Inferior parietal cortex (tissue), 1 donor: ENCODE measurements around the gene BLZF1.
A peak's percentile ranks its signal among the peaks of the same experiment; 100 is the strongest.
"Not testable (repeated sequence)": the region's sequence is repeated elsewhere in the genome, so short reads cannot be mapped to it uniquely, and the experiment has no call there.

Experiments
- DNase-seq: peaks from one replicate; pipeline ENCODE4 v3.0.0-alpha.2; 2016; ENCODE audit errors: extremely low spot score

BLZF1 gene, protein sequence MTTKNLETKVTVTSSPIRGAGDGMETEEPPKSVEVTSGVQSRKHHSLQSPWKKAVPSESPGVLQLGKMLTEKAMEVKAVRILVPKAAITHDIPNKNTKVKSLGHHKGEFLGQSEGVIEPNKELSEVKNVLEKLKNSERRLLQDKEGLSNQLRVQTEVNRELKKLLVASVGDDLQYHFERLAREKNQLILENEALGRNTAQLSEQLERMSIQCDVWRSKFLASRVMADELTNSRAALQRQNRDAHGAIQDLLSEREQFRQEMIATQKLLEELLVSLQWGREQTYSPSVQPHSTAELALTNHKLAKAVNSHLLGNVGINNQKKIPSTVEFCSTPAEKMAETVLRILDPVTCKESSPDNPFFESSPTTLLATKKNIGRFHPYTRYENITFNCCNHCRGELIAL

DNA sequence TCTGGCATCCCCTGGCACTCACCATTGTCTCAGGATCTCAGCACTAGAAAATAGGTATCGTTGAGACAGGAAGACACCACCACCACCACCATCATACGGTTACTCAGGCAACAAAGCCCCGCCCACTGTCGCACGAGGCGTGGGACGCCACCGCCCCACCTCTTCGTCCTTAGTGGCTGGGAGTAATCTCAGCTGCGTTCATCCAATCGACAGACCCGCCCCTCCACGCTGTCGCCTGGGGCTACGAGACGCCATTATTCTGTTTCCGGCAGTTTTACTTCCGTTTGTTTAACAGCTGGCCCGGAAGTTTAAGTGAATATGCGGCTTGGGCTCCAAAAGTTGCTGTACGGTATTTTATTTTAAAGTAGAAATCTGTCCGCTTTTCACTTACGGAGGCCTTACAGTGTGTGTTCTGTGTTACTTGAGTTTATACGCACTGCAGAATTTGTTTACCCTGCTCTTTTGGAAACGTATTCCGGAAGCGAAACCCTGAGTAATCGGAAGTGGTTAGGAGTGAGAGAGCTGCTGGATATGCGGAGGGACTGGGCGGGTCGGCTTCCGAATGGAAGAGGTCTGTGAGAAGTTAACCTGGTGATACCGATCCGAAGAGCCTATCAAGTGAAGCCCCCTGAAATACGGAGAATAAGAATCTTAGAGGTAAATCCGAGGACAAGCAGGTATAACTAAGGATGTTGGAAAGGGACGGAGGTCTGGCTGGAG, at the start of gene BLZF1, which contains the start of gene NME7:
TSS of gene BLZF1 (plus strand) at position 510 of the 720 bp plus-strand sequence. CDS start 1,328 bp downstream, outside the sequence.
TSS of gene NME7 (minus strand) at position 112 of the 720 bp plus-strand sequence. CDS start at position 25, 87 bp downstream.
- peak; percentile 98 for DNase-seq

DNA sequence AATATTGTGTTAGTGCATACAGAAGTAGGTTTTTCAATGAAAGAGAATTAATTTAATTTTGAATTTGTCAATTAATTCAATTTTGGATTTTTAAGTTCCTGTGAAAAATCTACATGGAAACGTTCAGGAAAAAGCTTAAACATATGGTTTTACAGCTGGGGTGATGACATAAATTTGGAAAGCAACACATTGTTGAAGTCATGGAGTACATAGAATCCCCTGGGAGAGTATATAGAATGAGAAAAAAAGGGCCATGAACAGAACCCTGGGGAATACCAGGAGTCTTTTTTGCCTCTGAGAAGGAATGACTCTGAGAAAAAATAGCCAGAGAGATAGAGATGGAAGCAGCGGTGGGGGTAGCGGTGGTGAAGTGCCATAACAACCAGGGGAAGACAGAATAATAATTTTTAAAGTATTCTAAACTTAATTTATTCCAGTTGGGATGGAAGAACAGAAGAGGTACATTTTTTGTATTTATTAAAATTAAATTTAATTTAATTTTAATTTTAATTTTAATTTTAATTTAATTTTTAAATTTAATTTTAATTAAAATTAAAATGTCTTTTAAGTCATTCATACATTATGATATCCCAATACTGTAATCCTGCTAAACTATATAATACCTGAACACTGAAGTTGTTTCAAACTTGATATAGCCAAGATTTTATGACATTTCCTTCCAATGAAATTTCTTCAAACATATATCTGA, 49.3 kb upstream of the BLZF1 start:
- no peak for DNase-seq

DNA sequence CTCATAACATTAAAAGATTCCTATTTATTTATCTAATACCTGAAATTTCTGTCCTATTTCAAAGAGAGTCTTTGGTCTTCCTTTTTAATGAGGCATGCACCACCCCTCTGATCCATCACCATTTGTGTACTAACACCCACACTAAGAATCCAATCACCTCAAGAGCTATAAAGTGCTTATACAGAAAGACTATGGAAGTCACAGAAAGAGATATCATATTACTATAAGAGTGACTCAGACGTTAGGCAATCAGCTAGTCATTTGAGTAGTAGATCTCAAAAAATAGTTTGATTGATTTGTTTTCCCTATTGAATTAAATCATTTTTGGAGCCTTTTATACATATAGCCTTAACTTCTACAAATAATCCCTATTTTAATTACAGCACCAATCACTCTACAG, 46.5 kb upstream of the BLZF1 start:
- no peak for DNase-seq

DNA sequence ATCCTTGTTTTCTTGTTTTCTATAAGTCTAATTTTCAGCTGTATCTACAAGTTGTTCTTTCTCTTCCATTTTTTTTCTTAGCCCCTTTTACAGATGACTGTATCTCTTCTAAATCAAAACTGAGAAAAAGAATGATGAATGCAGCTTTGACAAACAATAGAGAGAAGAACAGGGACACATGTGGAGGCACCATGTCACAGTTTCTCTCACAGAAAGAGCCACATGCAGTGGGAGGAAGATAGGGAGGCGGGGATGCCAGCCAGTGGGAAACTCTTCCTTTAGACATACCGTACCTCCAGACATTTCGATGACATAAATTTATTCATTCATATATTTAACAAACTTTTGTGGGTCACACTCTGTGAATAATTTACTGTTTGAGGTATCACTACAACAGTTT, 45.9 kb upstream of the BLZF1 start:
- DNase-seq, result no peak

DNA sequence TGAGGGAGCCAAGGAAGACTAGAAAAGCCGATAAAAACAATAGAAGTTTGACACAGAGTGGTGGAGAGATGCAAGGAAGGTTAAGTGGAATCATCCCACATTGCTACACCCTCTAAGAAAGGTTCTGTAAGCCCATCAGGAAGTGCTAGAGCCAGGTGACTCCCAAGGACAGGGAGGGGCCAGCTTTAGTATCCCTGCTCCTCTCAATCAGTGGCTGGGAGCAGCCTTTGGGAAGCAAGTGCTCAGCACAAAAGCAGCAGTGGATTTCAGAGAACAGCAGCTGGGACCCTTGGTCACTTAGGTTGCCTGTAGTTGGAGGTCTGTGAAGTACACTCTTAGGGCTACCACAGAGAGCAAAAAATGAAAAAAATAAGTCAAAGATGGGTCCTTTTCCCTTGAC, 42.9 kb upstream of the BLZF1 start:
- DNase-seq, result no peak

DNA sequence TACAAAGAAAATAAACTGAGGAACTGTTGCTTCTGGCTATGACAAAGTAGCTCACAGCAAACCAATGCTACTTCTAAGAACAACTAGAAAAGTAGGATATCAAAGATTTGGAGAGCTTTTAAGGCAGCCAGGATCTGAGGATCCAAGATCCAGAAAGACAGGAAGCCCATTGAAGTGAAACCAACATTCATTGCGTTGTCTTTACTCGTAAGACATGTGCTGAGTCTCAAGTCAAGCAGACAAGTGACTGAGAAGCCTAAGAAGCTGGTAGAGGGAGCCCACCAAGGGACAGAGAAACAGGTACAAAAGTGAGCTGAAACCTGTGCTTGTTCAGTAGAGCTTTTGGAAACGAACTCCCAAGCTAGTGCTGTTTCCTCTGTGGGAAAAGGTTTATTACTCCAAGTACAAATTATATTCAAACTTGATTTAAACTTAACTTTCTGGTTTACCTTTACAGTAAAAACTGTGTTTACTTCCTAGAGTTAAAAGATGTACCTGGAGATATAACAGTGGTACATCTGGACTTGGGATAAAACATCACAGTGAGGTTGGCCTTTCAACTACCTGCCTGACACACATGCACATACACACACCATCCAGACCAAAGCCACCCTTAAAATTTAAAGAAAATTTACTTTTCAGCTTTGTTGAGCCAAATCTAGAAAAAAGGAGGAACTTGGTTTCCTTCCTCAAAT, 41.6 kb upstream of the BLZF1 start:
- DNase-seq, result no peak

DNA sequence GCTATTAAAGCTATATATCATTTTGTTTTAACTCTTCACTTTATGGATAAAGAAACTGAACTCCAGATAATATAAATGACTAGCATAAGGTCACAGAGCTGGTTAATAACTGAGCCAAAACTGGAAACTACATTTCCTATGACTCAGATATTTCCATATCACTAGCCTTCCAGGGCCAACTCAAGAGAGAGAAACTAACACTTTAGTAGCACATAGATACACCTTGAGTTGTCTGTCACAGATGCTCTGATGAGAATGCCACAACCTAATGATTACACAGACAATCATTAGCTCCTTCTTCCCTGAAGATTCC, 41.1 kb upstream of the BLZF1 start:
- DNase-seq, result no peak

DNA sequence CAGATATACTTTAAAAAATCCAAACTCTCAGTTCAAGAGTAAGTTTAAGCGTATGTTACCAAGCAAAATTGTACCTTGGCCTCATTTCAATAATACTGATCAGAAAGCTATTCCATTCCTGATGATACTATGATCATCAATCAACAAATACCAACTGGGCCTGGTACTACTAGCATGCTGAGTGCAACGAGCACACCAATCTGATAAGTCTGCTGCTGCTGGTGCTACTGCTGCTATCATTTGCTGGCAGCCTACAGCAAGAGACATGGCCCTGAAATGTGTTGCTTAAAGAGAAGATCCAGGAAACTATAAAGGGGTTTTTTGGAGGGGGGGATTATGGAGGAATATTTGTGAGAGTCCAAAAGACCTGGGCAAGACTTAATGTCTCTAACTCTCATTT, 40.1 kb upstream of the BLZF1 start:
- no peak for DNase-seq

DNA sequence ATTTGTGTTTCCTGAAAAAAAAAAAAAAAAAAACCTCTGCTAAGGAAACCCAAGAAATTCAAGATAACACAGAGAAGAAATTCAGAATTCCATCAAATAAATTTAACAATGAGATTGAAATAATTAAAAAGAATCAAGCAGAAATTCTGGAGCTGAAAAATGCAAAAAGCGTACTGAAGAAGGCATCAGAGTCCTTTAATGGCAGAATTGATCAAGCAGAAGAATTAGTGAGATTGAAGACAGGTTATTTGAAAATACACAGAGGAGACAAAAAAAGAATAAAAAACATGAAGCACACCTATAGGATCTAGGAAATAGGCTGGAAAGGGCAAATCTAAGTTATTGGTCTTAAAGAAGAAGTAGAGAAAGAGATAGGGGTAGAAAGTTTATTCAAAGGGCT, 38.6 kb upstream of the BLZF1 start:
- DNase-seq, result no peak

DNA sequence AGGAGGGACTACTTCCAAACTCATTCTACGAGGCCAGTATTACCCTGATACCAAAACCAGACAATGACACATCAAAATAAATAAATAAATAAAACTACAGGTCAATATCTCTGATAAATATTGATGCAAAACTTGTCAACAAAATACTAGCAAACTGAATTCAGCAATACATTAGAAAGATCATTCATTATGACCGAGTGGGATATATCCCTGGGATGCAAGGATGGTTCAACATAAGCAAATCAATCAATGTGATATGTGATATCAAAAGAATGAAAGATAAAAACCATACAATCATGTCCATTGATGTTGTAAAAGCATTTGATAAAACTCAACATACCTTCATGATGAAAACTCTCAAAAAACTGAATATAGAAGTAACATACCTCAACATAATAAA, 37.1 kb upstream of the BLZF1 start:
- no peak for DNase-seq

DNA sequence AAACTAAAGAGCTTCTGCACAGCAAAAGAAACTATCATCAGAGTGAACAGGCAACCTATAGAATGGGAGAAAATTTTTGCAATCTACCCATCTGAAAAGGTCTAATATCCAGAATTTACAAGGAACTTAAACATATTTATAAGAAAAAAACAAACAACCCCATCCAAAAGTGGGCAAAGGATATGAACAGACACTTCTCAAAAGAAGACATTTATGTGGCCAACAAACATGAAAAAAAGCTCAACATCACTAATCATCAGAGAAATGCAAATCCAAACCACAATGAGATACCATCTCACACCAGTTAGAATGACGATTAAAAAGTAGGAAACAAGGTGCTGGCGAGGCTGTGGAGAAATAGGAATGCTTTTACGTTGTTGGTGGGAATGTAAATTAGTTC, 33.3 kb upstream of the BLZF1 start:
- not testable (repeated sequence) for DNase-seq

DNA sequence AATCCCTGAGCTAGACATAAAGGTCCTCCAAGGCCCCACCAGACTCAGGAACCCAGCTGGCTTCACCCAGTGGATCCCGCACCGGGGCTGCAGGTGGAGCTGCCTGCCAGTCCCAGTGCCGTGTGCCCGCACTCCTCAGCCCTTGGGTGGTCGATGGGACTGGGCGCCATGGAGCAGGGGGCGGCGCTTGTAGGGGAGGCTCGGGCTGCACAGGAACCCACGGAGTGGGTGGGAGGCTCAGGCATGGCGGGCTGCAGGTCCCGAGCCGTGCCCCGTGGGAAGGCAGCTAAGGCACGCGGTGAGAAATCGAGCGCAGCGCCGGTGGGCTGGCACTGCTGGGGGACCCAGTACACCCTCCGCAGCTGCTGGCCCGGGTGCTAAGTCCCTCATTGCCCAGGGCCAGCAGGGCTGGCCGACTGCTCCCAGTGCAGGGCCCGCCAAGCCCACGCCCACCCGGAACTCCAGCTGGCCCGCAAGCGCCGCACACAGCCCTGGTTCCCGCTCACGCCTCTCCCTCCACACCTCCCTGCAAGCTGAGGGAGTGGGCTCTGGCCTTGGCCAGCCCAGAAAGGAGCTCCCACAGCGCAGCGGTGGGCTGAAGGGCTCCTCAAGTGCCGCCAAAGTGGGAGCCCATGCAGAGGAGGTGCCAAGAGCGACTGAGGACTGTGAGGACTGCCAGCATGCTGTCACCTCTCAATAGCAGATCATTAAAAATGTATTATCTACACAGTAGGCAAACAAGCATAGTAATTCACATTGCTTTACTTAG, 30.9 kb upstream of the BLZF1 start:
- DNase-seq, result not testable (repeated sequence)

DNA sequence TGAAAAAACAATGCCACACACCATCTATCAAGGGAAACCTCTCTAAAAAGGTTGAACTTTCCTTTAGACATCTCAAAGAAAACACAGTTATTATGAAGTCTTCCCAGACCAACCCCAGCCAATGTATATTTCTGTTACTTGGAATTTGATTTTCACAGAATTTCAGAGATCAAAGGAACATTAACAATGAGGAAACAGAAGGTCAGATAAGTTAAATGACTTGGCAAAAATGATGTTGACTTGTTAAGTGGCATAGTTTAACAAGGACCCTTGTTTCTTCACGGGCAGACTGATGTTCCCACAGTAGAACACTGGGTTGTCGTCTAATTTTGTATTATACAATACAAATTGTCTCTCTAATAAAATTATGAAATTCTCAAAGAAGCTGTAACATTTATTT, 29.4 kb upstream of the BLZF1 start:
- DNase-seq, result no peak

DNA sequence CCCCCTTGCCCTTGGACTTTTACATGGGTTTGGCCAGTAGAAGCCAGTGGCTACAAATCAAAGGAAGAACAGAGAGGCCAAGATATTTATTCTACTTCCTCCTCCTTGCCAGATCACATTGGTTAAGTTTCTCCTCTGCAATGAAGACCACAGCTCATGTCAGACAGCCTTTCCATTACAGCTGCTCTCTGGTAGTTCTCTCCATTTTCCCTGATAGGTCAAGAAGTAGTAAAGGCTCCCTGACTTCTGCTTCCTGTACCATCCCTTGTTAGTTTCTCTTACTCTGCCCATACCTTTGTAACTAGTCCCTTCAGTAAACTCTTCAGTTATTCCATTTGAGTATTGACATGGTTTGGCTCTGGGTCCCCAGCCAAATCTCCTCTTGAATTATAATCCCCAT, 28.2 kb upstream of the BLZF1 start:
- no peak for DNase-seq

DNA sequence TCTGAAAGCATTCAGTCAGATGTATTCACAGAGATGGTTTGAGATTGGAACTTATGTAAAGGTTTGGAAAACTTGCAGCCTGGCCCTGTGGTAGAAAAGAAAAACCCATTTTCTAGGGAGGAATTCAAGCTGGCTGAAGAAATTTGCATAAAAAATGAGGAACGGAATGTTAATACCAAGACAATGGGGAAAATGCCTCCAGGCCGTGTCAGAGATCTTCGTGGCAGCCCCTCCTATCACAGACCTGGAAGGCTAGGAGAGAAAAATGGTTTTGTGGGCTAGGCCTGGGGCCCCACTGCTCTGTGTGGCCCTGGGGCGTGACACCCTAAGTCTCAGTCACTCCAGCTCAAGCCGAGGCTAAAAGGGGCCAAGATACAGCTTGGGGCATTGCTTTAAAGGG, 27.1 kb upstream of the BLZF1 start:
- DNase-seq, result no peak

DNA sequence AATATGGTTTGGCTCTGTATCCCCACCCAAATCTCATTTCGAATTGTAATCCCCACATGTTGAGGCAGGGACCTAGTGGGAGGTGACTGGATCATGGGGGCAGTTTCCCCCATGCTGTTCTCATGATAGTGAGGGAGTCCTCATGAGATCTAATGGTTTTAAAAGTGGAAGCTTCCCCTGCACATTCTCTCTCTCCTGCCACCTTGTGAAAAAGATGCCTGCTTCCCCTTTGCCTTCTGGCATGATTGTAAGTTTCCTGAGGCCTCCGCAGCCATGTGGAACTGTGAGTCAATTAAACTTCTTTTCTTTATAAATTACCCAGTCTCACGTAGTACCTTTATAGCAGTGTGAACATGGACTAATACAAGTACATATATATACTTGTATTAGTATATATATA, 25.9 kb upstream of the BLZF1 start:
- DNase-seq, result not testable (repeated sequence)

DNA sequence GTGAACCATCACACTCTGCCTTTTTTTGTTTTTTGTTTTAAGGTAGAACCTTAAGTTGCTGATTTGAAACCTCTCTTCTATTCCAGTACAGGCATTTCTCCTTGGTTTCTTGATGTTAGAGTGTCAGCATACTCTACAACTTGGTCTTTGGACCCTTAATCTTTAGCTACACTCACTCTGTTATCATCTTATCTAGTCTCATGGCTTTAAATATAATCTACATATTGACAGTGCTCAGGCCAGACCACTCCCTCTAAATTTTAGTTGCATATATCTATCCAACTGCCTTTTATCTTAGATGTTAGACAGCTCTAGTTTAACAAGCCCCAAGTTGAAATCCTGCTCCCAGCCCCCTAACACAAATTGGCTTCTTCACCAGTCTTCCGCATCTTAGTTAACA, 22.5 kb upstream of the BLZF1 start:
- no peak for DNase-seq

DNA sequence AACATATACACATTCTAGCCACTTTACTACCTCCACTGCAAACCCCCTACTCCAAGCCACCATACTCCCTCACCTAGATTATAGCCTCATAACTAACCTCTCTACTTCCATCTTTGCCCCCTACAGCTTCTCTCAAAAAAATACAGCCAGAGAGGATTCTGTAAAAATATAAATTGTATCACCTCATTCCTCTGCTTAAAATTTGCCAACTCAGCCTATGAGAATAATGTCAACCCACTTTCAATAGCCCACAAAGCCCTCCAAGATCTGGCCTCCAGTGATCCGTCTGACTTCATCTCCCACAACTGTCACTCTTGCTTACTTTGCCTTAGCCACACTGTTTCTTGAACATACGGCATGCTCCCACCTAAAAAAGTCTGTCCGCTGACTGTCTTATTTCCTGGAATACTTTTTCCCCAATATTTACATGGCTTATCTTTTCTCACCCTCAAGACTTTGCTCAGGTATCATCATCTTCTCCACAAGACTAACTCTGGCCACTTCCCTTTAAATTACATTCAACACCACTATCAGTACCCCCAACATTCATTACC, 21.9 kb upstream of the BLZF1 start:
- DNase-seq, result no peak

DNA sequence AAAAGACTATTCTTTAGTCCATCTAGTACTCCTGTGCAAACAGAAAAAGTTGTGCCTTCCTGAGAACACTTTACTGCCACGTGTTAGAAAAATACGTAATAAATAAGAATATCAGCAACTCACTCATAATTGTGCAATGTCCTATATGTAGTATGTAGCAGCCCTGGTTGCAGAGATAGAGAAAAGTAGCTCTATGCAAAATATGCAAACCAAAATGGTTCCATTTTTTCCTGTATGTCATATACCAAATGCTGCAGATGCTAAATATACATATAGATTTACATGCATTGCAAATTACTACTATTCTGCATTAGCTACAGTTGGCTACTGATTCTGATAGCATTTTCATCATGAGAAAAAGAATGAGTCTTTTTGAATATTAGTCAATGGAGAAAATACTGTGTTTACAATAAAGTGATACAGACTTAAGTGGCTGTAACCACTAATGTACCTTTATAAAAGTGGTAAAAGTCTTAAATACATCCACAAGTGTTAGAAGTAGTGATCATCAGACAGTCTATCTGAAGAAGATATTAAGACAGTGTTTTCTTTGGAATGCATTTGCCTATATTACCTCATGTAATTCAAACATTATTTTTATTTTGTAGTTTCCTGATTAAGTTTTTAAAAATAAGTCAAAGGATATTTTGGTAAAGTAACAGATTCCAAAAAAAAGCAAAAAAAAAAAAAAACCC, 20.2 kb upstream of the BLZF1 start:
- DNase-seq, result no peak

DNA sequence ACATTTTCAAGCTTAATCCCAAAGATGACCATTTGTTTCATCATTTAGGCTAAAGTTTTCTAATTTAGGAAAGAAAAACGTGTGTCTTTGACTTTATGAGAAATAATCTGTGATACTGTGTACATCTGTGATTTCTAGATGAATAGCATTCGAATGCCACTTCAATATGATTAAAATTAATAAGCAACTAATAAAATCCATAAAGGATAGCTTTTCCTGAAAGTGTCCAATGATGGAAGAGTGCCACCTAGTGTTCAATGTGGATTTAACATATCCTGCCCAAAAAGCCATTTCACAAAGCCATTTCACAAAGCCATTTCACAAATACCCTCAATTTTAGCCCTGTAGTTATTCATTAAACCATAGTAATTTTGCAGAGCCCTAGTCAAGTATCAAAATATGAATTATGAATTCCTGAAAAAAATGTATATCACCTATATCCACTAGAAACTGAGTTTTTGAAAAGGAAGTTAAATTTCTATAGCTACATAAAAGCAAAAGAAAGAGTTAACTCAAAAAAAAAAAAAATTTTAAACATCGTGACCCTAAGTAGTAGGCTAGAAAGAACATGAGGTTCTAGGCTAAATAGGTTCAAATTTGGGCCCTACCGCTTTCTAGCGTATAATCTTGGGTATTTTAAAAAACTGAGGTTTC, 19.5 kb upstream of the BLZF1 start:
- DNase-seq, result peak; percentile 89
